ENCODE measurements around the gene CHMP4A.

DNA sequence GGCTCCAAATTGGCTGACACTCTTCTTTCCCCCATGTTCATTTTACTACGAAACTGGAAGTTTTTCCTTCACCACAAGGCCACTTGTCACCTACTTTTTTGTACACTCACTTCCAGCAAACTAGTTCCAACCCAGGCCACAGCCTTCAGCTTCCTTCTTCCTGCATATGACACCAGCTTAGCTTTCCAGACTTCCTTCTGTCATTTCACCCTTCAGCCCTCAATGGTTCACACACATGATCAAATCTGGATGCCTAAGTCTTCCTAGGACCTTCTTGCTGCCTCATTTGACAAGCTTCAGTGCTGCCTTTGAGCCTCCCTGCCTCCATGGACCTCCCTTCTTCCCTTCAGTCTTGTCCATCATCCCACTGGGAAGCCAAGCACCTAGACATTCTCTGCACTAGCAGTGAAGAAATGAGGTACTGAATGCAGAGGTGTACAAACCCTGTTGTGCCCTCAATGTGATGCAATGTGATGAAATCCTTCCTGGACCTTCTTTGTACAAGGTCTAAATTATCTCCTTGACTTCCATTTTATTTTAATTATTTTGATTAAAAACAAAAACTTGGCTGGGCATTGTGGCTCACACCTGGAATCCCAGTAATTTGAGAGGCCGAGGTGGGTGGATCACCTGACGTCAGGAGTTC, 45.7 kb downstream of the CHMP4A start:
- TF ChIP-seq, protein P1, sequence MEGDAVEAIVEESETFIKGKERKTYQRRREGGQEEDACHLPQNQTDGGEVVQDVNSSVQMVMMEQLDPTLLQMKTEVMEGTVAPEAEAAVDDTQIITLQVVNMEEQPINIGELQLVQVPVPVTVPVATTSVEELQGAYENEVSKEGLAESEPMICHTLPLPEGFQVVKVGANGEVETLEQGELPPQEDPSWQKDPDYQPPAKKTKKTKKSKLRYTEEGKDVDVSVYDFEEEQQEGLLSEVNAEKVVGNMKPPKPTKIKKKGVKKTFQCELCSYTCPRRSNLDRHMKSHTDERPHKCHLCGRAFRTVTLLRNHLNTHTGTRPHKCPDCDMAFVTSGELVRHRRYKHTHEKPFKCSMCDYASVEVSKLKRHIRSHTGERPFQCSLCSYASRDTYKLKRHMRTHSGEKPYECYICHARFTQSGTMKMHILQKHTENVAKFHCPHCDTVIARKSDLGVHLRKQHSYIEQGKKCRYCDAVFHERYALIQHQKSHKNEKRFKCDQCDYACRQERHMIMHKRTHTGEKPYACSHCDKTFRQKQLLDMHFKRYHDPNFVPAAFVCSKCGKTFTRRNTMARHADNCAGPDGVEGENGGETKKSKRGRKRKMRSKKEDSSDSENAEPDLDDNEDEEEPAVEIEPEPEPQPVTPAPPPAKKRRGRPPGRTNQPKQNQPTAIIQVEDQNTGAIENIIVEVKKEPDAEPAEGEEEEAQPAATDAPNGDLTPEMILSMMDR (IDR thresholded peaks at IDR 0.05 in 2 of 3, conservative IDR thresholded peaks at IDR 0.05 in 1 of 3; ENCODE audit: borderline replicate concordance in 1 of 3, insufficient read depth in 1 of 3, low read depth in 2 of 3, low read length in 2 of 3): no peak
- no peak for TF ChIP-seq JUND (IDR thresholded peaks at IDR 0.05)
- TF ChIP-seq EZH2phosphoT487 (IDR thresholded peaks at IDR 0.05; ENCODE audit: borderline replicate concordance): no peak
- TF ChIP-seq POLR2A (IDR thresholded peaks at IDR 0.05; ENCODE audit: borderline replicate concordance, extremely low read depth, insufficient read depth, insufficient read length): no peak
- TF ChIP-seq EZH2 (IDR thresholded peaks at IDR 0.05): no peak
- no peak for TF ChIP-seq ZFX (IDR thresholded peaks at IDR 0.05)
- no peak for TF ChIP-seq POLR2AphosphoS5 (IDR thresholded peaks at IDR 0.05; ENCODE audit: low read depth, low read length)

Measured in HCT116 (cell line).